ENCODE results near the gene DSTN. TPM values are rescaled to one million over a fixed set of nuclear protein-coding genes. Genes with fewer than 3 reads are reported as not detected.

DSTN gene
- total RNA-seq, 1 experiment from 2014 or later, result 689 TPM

- DNase-seq (ENCODE audit: low read depth), result no peak
Observed at GRCh38 chr20:17549131-17549530, 20.7 kb upstream of the DSTN start.

- DNase-seq (ENCODE audit: low read depth), result no peak
Observed at GRCh38 chr20:17555106-17555505, 14.8 kb upstream of the DSTN start.

GRCh38 chr20:17556837-17557674 is 12.8 kb upstream of the DSTN start:
- DNase-seq (ENCODE audit: low read depth), result peak; percentile 57

GRCh38 chr20:17557675-17558006 is 12.2 kb upstream of the DSTN start:
- DNase-seq (ENCODE audit: low read depth), result peak; percentile 85

- DNase-seq (ENCODE audit: low read depth), result peak; percentile 97
Observed at GRCh38 chr20:17558154-17558940, 11.5 kb upstream of the DSTN start.

GRCh38 chr20:17558941-17559304 is 11.0 kb upstream of the DSTN start:
- DNase-seq (ENCODE audit: low read depth), result no peak

GRCh38 chr20:17559338-17559737 is 10.5 kb upstream of the DSTN start:
- DNase-seq (ENCODE audit: low read depth), result no peak

- DNase-seq (ENCODE audit: low read depth), result peak; percentile 21
Observed at GRCh38 chr20:17560344-17561074, 9.4 kb upstream of the DSTN start.

GRCh38 chr20:17562804-17563305 is 7.0 kb upstream of the DSTN start:
- peak; percentile 85 for DNase-seq (ENCODE audit: low read depth)

- peak; percentile 57 for DNase-seq (ENCODE audit: low read depth)
Observed at GRCh38 chr20:17565169-17565845, 4.6 kb upstream of the DSTN start.

- DNase-seq (ENCODE audit: low read depth), result no peak
Observed at GRCh38 chr20:17566345-17566744, 3.5 kb upstream of the DSTN start.

GRCh38 chr20:17568045-17568788 is 1.7 kb upstream of the DSTN start:
- no peak for DNase-seq (ENCODE audit: low read depth)

GRCh38 chr20:17568972-17569521 is 828 bp upstream of the DSTN start:
- peak; percentile 100 for DNase-seq (ENCODE audit: low read depth)

- DNase-seq (ENCODE audit: low read depth), result peak; percentile 74
Observed at GRCh38 chr20:17570347-17571152, 675 bp downstream of the DSTN start.

GRCh38 chr20:17571153-17571527 is 1.3 kb downstream of the DSTN start:
- DNase-seq (ENCODE audit: low read depth), result peak; percentile 25

- DNase-seq (ENCODE audit: low read depth), result no peak
Observed at GRCh38 chr20:17572034-17572638, 2.3 kb downstream of the DSTN start.

- no peak for DNase-seq (ENCODE audit: low read depth)
Observed at GRCh38 chr20:17573463-17573862, 3.6 kb downstream of the DSTN start.

- DNase-seq (ENCODE audit: low read depth), result no peak
Observed at GRCh38 chr20:17576215-17576614, 6.3 kb downstream of the DSTN start.

- DNase-seq (ENCODE audit: low read depth), result peak; percentile 26
Observed at GRCh38 chr20:17579369-17580039, 9.6 kb downstream of the DSTN start.
